Amygdala (tissue), 56 donors: Measurements from ENCODE around the gene JAZF1.
"Not testable (repeated sequence)": the region's sequence is repeated elsewhere in the genome, so short reads cannot be mapped to it uniquely, and the experiment has no call there.

ENCODE experiments used
- DNase-seq, 56 donors: peaks; one replicate each; lab custom pipeline; 2025; lab: John Stamatoyannopoulos, UW

The JAZF1 gene

DNA sequence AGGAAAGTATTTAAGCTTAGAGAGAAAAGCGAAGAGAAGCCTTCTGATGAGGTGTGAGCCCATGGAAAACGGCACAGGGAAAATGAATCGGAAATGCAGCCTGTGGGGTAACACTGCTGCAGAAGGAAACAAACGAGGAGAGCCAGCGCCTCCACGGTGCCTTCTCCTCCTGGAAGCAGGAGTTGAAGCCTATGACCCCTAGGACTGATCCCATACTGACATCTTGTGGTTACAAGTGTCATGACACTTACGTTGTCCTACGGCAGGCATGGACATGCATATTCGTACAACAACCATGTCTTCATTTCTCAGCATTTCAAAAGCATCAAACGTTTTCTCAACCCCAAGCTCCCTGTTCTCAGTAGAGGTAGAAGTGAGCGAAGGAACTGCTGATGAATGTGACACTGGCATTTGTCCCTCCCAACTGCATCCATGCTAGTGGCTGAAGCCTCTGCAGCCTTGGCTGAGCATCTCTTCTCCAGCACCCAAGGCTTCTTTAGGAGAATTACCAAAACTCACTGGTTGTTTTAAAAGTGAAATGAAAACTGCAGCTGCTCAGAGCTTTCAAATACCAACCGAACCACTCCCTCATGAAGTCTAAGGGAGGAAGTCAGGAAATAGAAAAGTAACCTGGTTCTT is 160.2 kb downstream of the JAZF1 start:
- peak in 52 of 56 donors; percentile 8 to 83 (median 42) for DNase-seq

DNA sequence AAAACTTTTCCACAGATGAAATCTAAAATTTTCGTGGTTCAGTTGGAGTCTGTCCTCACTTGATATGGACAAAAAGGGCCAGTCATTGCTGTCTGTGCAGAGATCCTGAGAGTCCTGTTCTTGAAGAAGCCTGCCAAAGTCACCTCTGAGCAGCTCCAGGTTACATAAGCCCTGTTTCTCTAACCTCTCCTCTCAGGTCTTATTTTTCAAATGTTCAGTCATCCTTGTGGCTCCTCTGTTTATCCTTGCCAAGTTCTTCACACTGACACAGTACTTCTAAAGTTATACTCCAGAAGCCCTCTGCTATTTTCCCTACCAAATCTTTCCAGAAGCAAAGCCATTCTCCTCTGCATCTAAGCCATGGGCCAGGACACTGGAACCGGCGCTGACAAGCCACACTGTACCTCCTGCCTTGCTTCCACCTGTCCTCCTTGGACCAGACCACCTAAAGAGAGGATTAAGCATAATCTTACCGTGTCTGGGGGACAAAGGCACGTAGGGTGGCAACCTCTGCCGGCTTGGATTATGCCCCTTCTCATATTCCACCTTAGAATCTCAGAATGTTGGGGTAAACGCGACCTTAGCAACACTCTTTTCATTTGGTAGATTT is 161.6 kb downstream of the JAZF1 start:
- DNase-seq, result no peak

GRCh38 chr7:28018446-28018845 is 162.1 kb downstream of the JAZF1 start:
- no peak for DNase-seq

DNA sequence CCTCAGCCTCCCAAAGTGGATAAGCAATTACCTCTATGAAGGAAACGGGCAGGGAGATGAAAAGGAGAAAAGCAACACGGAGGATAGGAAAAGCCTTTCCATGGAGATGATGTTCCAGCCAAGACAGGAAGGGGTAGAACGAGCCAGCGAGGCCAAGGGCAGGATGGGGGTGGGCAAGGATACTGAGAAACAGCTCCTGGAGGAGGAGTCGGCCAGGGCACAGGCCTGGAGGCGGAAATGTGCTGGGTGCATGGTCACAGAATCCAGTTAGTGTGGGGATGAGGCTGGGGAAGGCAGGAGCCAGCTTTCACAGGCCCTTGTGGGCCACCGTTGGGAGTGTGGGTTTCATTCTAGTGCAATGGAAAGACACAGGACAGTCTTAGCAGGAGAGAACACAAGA is 162.6 kb downstream of the JAZF1 start:
- no peak for DNase-seq

DNA sequence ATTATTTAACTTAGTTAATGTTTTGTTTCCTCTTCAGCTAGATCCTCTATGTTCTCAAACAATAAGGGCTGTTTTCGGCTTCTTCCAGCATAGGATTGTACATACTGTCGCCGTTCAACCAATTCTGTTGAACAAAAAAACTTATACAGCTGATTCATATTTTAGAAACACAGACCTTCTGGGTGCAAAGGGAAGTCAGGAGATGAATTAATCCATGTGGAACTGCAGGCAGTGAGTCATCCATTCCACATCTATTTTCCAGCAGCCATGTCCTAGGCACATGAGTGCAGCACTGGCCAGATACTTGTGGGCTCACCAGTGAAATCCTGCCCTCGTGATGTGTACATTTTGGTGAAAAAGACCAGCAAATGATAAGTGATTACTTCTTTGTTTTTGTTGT is 163.2 kb downstream of the JAZF1 start:
- DNase-seq, result no peak

DNA sequence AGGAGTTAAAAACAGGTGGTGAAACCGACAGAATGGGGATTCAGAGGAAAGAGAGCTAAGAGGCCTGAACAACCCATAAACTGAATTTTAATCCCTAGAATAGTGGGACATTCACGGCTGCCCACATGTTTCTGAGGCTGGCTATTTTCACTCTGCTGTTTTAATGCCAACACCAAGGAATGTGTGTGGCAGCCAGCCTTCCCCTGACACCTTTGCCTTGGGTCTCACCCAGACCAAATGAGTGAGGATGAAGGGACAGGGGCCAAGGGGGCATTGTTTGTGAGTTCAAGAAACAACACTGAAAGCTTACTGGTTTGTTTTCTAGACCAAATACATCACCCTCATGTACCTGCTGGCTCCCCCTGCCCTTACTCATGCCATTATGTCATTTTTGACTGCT is 164.3 kb downstream of the JAZF1 start:
- no peak for DNase-seq

DNA sequence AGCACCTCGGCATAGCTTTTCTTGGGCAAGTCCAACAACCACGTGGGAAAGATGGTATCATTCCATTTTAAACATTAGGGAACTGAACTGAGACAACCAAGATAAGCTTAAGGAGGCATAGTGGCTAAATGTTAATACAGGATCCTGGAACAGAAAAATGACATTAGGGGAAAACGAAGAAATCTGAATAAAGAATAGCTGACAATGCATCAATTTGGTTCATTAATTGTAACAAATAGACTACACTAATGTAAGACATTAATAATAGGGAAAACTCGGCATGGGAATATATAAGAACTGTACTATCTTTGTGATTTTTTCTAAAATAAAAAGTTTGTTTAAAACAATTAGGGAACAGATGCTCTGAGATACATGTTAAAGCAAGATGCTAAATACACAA is 165.4 kb downstream of the JAZF1 start:
- DNase-seq, result no peak

GRCh38 chr7:28014340-28014739 is 166.3 kb downstream of the JAZF1 start:
- DNase-seq, result not testable (repeated sequence)

DNA sequence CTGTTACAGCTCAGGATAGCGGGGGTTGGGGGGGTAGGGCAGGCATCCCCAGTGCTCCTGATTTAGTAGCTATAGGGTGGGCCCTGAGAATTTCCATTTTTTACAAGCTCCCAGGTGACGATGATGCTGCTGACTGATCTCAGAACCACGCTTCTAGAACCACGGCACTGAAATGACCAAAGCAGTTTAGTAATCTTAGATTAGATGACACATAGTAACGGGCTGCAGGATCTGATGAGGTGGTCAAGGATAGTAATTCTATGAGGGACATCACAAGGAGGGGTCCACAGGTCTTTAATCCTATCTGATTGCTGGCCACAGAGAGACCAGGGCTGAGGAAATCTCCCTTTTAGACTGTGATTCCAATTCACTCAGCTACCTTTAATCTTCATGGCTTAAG is 167.2 kb downstream of the JAZF1 start:
- DNase-seq, result no peak

GRCh38 chr7:28013019-28013418 is 167.6 kb downstream of the JAZF1 start:
- DNase-seq, result no peak

DNA sequence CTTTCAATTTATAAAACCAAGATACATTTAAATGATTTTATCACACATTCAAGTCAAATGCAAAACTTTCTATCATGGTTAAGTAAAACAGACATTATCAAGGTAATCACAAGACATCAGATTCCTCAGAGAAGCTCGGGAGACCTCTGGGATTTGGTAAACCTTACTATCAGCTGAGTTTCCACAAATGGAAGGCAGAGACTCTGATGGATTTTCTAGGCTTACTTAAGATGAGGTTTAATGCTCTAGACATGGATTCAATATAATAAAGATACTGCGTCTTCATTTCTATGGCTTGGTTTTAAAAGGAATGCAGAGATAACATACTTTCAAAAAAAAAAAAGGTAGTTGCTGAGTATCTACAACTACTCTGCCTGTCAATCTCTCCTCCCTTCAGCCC is 171.7 kb downstream of the JAZF1 start:
- no peak for DNase-seq

- no peak for DNase-seq
These were observed 172.4 kb downstream of the JAZF1 start for GRCh38 chr7:28008171-28008570.

DNA sequence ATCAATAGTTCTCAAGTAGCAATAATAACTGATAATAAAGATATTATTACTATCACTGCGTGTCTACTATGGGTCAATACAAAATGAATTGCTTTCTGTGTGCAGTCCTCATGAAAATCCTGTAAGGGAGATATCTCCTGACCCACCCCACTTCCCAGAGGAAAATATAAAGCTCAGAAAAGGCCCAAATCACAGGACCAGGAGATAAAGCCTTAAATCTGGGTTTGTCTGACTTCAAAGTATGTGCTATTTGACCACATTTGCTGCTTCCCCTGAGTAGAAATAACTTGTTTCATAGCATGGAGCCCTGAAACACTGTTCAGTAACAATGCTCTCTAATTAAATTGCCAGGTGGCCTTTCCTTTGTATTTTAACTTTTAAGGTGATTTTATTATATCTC is 174.1 kb downstream of the JAZF1 start:
- no peak for DNase-seq

- DNase-seq, result no peak
These were observed 174.8 kb downstream of the JAZF1 start for GRCh38 chr7:28005847-28006231.

DNA sequence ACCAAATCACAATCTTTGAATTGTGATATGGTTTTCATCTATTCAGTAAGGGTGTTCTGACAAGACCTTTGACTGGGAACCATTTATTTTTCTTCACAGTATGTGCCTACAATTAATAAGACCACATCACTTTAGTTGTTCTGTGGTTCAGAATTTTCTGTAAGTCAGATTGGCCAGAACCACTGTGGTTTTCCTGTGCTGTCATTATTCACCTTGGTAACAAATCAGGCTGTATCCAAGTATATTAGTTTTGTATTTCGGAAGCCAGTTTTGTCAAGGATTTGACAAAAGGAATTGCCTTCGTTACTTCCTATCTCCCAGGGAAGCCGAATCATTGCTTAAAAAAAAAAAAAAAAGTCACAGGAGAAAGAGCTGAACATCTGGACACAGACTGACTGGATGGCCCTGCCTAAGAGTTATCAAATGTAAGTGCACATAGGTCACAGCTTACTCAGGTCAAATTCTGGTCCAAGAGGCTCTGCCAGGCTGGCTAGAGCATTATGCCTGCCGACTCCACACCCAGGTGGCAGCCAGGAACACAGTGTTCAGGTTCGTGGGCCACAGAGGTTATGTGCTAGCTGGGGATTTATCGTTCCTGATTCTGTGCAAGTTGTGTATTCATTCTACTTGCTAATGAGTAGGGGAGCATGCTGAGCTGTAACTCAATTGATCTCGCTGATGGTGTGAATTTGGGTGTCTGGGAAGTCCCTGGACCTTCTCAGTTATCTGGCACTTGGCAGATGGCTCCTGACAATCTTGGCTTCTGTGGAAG is 175.3 kb downstream of the JAZF1 start:
- no peak for DNase-seq

DNA sequence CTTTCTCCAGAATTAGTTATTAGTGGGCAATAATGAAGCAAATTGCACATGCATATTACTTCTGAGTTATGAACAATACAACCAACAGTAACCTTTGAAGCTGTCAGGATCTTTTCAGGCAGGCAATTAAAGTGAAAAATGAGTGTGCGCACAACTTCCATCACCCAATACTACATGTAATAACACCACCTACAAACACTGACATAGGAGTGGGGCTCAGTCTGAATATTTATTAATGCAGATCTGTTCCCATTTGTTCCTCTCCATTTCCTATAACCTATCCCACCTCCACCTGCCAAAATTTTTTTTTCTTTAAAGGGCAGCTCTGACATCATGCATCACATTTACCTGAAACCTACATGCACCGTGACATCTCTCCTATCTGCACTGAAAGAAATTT is 177.2 kb downstream of the JAZF1 start:
- no peak for DNase-seq

GRCh38 chr7:28002638-28003037 is 178.0 kb downstream of the JAZF1 start:
- no peak for DNase-seq

GRCh38 chr7:28001896-28002295 is 178.7 kb downstream of the JAZF1 start:
- DNase-seq, result no peak

- DNase-seq, result no peak
These were observed 180.8 kb downstream of the JAZF1 start for GRCh38 chr7:27999829-28000228.

DNA sequence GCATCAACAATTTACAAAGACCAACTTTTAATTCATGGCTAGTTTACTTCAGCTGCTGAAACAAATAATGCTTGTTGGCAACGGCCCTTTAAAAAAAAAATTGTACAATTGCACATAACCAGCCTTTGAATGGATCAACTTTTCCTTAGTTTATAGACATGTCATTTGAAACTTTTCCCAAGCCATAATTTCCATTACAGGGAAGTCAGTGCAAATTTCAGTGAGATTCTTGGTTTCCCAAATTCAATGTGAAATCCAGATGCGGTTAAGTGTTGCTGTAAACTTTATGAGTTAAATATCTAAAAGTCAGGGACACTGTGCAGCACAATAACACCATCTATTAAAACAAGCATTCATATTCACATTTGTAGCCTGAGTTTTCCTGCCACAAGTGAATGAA is 182.2 kb downstream of the JAZF1 start:
- DNase-seq, result no peak

DNA sequence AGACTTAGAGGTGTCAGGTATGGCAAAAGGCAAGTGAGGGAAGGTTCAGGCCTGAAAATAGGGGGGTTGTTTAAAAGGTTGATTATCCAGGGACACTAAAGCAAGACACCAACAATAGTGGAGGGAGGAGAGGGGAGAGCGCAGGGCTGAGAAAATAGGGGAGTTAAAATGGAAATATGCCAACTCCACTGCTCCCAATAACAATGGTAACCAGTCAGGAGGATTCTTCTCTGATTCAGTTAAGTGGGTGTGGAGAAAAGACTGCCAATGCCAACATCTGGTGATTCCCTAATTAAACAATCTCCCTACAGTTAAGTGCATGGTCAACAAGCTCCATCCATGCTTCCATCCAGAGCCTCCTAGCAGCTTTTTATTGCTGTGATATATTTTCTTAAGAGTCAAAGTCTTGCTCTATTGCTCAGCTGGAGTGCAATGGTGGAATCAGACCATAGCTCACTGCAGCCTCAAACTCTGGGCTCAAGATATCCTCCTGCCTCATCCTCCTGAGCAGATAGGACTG is 183.3 kb downstream of the JAZF1 start:
- no peak for DNase-seq

- no peak for DNase-seq
These were observed 184.5 kb downstream of the JAZF1 start for GRCh38 chr7:27996141-27996540.
